Retina (tissue), 1 donor: Measurements from ENCODE around the gene SCAMP5.

Experiments used
- DNase-seq: peaks from one replicate; pipeline ENCODE4 v3.0.0-alpha.2; 2016

The SCAMP5 gene

DNA sequence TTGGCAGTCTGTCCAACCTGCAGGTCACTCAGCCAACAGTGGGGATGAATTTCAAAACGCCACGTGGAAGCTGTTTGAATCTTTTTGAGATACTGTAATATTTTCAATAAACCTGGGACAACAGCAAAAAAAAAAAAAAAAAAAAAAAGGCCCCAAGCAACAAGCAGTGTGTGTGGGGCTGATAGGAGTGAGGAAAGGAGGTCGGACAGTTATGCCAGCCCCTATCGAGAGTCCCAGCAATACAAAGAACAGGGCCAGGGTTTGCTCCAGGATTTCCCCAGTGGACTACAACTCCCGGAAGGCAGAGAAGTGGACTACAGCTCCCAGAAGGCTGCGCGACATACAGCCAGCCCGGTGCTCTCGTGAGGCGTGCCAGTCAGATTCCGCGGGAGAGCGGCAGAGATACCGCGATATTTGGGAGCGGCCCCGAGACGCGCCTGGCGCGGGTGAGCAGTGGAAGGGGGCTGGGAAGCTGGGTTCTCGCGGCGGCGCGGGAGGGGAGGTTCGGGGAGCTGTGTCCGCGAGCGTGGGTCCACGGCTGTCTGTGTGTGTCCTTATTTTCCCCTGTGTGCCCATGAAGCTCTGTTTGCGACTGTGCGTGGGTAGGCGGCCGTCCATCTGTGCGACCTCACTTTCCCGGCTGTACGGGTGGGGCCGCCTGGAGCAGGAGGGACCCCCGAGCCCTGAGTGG lies 28.0 kb downstream of the SCAMP5 start, which contains the start of gene PPCDC:
PPCDC (plus strand) TSS at position 410 of the 691 bp plus-strand sequence. CDS start 4,729 bp downstream, outside the sequence.
- peak; percentile 96 for DNase-seq

- no peak for DNase-seq
Observed at GRCh38 chr15:75023872-75024636, 28.7 kb downstream of the SCAMP5 start.

DNA sequence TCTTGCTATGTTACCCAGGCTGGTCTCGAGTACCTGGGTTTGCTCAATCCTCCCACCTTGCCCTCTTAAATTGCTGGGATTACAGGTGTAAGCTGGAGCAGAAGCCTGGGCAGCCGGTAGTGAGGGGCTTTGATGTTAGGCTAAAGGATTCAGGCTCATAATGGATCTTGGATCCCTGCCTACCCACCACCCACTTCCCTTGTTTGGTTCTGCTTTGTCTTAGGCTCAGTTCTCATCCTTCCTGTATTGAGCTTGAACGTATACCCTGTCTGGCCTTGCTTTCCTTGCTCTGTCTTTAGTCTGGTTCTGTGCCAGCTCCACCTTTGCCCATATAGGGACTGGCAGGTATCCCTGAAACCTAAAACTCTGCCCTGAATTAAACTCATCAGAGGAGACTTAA lies 29.7 kb downstream of the SCAMP5 start:
- no peak for DNase-seq

DNA sequence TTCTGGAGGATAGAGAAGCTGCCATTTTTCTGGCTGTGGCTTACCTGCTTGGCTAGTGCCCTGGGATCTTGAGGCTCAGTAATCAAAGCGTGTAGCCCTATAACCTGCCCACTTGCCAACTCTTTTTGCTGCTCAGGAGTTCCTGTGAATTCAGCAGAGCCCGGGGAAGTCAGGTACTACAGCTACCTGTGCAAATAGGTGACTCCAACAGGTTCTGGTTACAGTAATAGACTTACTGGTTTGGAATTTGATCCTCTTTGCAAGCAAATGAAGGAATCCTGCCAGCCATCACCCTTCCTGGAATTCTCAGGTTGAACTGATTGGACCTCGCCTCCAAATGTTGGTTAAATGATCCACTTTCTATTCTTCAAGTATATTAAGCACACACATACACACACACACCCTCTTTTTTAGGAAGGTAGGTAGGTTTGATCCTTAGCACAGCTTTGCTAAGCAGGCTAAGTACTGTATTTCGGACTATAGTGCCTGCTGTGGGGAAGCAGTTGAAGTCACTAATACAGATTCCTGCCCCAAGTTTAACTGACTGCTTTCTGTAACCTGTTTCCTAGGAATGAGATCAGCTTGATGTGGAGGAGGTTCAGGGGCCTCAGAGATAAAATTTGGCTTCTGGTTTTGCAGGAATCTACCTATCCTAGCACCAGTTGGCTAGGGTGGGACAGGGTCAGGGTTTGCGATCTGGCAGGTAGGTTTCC lies 30.3 kb downstream of the SCAMP5 start:
- no peak for DNase-seq

- DNase-seq, result no peak
Observed at GRCh38 chr15:75027551-75027950, 32.2 kb downstream of the SCAMP5 start.

- no peak for DNase-seq
Observed at GRCh38 chr15:75028991-75029377, 33.6 kb downstream of the SCAMP5 start.

DNA sequence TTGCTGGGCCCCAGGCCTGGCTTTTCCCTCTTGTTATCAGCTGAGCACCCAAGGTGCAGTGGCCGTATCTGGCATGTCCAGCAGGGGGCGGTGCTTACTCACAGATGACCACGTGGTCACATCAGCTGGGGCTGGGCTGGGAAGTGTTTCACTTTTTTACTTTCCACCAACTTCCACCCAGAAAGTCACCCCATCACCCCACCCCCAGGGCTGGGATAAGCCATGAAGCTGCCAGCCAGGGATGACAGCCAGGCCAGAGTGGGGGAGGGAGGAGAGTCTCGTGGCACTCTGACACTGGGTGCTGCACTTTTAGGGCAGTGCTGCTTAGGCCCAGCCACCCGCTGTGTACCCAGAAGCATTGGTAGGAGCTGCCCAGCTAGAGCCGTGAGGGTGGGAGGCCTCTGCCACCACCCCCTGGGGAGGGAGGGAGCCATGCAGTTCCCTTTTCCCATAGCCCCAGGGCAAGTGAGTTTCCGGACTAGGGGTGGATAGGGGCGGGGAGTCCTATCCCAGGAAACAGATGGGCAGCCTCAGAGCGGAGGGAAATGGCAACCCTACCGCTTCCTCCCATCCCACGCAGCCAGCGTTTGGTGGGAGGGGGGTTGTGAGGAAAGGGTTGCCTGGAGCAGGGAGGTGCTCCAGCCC lies 34.1 kb downstream of the SCAMP5 start:
- DNase-seq, result peak; percentile 84

DNA sequence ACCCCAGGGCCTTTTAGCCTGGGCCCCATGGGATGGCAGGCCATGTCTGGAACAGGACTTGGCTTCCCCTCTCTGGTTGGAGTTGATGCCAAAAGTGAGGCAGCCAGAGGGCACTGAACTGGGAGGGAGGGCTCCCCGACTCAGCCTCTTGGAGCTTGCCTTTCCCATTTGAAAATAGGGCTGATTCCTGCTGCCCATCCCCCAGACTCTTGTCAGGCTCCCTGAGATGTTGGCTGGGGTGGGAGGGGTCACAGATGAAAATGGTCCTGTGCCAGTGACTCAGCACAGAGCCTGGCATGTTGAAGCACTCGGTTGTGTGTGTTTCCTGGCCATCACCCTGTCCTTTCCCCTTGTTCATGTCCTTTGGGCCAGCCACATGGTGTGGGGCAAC lies 34.7 kb downstream of the SCAMP5 start:
- DNase-seq, result no peak

GRCh38 chr15:75030424-75030823 lies 35.1 kb downstream of the SCAMP5 start:
- DNase-seq, result no peak

DNA sequence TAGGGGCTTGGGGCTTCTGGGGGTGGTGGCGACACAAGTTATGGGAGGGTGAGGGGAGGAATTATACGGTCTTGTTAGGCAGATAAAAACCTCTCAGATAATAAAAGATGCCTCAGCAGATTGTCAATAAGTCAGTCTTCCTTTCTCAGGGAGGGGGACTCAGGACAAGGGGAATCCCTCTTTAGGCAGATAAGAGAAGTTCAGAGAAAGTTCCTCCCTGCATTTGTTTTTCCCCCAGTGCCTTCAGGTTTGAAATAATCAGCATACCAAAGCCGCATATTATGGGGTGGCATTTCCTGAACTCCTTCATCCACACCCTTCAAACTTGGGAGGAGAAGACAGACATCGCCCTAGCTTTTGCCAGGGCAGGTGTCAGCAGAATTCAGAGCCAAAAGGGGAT lies 36.5 kb downstream of the SCAMP5 start:
- no peak for DNase-seq

DNA sequence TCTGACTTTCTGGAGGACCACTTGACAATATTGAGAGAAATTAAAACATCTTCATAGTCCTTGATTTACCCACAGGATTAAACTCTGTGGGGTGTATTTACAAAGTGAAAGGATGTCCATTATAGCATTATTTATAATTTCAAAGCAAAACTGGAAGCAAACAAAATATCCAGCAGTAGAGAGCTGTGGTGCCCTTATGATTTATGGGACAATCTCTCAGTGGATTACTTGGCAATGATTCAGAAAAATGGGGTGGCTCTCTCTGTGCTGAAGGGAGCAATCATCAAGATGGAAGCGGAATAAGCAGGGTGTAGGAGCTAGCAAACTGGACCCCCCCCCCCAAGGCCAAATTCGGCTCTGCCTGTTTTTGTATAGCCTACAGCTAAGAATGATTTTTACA lies 37.0 kb downstream of the SCAMP5 start:
- no peak for DNase-seq

GRCh38 chr15:75033809-75034208 lies 38.4 kb downstream of the SCAMP5 start:
- no peak for DNase-seq

DNA sequence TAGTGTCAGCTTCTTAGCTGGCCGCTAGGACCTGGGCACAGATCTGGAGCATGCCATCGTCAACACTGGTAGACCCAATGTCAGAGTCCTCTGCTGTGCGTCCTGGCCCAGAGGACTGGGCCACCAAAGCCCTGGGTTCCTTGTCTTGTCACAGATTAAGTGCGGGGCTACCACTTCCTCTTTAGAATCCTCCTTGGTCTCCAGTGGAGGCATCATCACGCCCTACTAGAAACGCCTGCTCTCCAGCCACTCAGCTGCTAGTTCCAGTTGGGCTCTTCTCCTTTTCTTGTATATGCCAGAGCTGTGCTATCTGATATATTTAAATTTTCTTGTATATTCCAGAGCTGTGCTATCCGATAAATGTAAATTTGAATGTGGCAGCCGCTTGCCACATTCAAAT lies 39.3 kb downstream of the SCAMP5 start:
- no peak for DNase-seq

GRCh38 chr15:75036212-75036616 lies 40.9 kb downstream of the SCAMP5 start:
- DNase-seq, result no peak

DNA sequence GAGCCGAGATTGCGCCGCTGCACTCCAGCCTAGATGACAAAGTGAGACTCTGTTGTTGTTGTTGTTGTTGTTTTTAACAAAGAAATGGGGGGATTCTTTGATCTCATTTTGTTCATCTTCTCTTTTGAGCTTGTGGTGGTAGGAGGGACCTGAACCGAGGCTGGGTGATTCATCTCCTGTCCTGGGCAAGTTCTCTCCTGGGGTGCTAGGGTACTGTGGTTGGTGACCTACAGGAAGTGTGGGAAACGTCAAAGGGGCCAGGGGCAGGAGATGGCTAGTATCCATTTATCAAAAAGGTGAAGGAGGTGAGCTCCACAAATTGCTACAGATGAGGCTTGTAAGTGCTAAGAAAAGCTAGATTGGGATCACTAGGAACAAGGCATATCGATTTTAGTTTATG lies 42.3 kb downstream of the SCAMP5 start:
- no peak for DNase-seq

GRCh38 chr15:75038231-75038630 lies 42.9 kb downstream of the SCAMP5 start:
- DNase-seq, result no peak

- peak; percentile 39 for DNase-seq
Observed at GRCh38 chr15:75042730-75043508, 47.6 kb downstream of the SCAMP5 start.

DNA sequence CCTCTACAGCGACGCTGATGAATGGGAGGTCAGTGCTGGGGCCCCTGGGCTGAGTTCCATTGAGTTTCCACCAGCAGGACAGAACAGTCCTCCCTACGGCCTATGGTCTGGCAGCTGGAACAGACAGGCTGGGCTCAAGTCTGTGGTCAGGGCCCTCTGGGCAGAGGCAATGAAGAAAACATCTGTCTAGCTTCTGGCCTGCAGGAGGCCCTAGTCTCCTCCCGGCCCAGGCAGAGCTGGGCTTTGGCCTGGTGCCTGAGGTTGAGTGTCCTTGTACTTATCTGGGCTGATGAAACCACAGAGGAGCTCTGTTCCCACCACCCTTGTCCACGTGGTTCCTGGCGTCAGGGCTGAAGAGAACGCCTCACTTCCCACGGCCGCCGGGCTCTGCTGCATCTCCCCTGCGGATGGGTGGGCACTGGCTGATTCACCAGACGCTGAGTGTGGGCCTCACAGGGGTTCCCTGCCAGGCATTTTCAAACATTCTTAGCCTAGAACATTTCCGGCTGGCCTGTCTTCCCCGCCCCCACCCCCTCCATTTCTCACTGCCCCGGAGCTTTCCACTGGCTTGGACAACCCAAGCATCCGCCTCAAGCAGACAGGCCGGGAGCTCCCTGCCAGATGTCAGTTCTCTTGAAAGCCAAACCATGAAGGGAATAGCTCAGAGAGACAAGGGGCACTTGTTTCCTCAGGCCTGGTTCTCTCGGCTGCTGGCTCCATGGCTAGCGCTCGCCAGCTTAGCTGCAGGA lies 48.3 kb downstream of the SCAMP5 start:
- DNase-seq, result no peak

DNA sequence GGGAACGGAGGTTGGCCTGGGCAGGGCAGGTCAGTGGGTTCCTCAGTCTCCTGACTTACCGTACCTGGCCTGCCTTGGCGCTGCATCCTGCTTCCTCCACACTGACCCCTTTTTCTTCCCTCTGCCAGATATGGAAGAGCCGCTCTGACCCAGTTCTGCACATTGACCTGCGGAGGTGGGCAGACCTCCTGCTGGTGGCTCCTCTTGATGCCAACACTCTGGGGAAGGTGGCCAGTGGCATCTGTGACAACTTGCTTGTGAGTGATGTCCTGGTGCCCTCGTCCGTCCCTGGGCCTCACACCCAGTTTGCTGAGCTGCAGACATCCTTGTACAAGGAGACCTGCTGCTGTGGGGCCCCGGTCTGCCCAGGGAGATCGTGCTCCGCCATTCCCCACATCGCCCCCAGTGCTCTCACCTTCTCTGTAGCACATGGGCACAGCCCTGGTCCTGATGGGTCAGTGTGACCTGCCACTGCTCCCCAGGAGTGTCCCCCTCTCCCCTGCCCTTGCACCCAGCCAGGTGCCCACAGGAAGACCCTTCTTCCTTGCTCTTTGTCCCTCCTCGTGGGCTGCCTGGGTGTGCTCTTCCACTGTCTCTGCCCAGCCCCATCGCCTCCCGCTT lies 49.0 kb downstream of the SCAMP5 start:
- DNase-seq, result no peak

- no peak for DNase-seq
Observed at GRCh38 chr15:75045332-75046015, 50.1 kb downstream of the SCAMP5 start.

DNA sequence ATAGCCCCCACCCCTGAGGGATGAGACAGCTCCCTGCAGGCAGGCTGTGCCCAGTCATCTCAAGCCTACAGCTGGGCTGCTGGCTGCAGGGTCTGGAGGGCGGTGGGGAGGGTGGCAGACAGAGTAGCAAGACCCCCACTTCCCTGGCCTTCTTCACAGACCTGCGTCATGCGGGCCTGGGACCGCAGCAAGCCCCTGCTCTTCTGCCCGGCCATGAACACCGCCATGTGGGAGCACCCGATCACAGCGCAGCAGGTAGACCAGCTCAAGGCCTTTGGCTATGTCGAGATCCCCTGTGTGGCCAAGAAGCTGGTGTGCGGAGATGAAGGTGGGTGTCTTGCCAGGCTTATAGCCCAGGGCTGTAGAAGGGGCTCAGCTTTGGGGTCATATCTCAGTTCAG lies 53.0 kb downstream of the SCAMP5 start:
- DNase-seq, result no peak
